Measurements from ENCODE around the gene CPM.

CPM gene

DNA sequence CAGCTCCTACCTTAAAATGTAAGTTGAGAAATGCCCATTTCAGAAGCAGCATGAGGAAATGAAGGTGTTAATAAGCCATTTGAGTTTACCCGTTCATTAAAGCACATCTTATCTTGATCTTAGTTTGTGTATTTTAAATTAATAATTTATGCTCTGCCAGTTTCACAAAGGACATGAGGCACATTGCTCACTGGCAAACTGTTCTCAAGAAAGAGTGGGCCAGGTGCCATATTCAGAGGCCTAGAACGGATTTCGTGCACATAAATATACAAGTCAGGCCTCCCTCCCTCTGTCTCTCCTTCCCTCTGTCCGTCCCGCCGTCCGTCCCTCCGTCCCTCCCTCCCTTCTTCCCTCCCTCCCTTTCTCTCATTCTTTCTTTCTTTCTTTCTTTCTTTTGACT lies 29.5 kb downstream of the CPM start:
- DNase-seq (ENCODE audit: low spot score): no peak
- in situ Hi-C loops (cut with MboI; ENCODE audit: low pct_unique_long_range_greater_than_20kb, low sequenced_read_pairs, unreplicated experiment): no loop called here
- TF ChIP-seq, protein P1, sequence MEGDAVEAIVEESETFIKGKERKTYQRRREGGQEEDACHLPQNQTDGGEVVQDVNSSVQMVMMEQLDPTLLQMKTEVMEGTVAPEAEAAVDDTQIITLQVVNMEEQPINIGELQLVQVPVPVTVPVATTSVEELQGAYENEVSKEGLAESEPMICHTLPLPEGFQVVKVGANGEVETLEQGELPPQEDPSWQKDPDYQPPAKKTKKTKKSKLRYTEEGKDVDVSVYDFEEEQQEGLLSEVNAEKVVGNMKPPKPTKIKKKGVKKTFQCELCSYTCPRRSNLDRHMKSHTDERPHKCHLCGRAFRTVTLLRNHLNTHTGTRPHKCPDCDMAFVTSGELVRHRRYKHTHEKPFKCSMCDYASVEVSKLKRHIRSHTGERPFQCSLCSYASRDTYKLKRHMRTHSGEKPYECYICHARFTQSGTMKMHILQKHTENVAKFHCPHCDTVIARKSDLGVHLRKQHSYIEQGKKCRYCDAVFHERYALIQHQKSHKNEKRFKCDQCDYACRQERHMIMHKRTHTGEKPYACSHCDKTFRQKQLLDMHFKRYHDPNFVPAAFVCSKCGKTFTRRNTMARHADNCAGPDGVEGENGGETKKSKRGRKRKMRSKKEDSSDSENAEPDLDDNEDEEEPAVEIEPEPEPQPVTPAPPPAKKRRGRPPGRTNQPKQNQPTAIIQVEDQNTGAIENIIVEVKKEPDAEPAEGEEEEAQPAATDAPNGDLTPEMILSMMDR (IDR thresholded peaks at IDR 0.05; ENCODE audit: extremely low read depth, insufficient read depth, missing control alignments): no peak

DNA sequence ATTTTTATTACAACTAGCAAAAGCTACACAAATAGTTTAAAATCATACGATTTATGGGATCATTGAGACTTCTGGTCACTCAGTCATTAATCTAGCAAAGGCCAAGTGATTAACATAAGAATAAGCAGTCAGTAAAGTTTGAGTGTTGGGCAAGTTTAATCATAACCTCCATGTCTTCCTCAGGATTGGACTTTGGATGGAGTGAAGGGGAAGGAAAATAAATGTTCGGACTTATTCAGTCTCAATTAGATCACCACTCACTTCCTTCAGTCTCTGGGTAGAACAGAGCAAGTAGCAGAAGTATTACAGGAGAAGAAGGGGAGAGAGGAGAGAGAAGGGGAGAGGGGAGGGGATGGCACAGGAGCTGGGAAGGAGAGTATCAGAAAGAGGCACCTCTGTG lies 31.4 kb downstream of the CPM start:
- in situ Hi-C loops (cut with MboI; ENCODE audit: low pct_unique_long_range_greater_than_20kb, low sequenced_read_pairs, unreplicated experiment): no loop called here
- no peak for DNase-seq (ENCODE audit: low spot score)
- TF ChIP-seq, protein P1 (IDR thresholded peaks at IDR 0.05; ENCODE audit: extremely low read depth, insufficient read depth, missing control alignments): no peak

DNA sequence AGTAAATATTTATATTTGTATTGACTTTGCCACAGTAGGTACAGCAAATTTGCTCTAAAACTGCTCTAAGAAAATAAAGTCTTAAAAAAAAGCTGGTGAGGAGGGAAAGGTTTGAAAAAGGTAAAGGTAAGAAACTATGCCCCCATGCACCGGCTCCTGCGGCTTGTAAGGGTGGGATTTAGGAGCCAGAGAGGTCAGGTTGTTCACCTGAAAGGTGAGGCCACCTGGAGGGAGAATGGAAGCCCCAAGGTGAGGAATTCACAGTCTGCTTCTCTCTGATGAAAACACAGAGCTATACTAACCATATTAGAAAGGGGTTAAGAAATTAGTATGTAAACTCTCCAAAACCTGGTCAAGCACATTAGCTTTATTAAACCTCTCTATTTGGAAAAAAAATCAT lies 31.8 kb downstream of the CPM start:
- in situ Hi-C loops (cut with MboI; ENCODE audit: low pct_unique_long_range_greater_than_20kb, low sequenced_read_pairs, unreplicated experiment): no loop called here
- TF ChIP-seq, protein P1 (IDR thresholded peaks at IDR 0.05; ENCODE audit: extremely low read depth, insufficient read depth, missing control alignments): no peak
- DNase-seq (ENCODE audit: low spot score): no peak

DNA sequence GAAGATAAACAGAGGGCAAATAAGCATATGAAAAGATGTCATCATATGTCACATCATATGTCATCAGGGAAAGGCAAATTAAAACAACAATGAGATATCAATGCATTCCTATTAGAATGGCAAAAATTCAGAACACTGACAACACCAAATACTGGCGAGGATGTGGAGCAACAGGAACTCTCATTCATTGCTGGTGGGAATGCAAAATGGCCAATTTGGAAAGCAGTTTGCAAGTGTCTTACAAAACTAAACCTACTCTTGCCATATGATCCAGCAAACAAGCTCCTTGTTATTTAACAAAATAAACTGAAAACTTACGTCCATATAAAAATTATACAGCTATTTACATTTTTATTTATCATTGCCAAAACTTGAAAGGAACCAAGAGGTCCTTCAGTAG lies 32.7 kb downstream of the CPM start:
- no peak for DNase-seq (ENCODE audit: low spot score)
- in situ Hi-C loops (cut with MboI; ENCODE audit: low pct_unique_long_range_greater_than_20kb, low sequenced_read_pairs, unreplicated experiment): no loop called here
- TF ChIP-seq, protein P1 (IDR thresholded peaks at IDR 0.05; ENCODE audit: extremely low read depth, insufficient read depth, missing control alignments): no peak

DNA sequence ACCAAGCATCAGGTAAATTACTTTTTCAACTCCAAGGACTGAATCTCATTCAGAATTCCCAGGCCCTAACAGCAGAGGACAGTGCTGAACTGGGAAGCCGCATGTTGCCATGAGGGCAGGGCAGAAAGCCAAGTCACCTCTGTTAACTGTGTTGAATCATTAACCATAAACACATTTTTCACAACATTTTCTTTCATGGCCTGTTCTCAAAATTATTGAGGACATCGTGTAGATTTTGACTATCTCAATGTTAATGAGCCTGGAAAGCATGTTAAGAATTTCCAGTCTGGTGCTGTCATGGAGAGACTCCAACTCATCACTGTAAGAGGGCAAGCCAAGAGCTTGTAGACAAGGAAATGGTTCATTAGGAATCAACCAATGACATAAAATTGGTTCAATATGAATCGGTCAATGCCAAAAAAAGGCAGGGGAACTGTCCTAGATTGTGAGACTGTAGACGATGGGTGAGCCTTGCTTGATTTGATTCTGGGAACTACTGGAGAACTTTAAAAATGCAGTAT lies 33.7 kb downstream of the CPM start:
- DNase-seq (ENCODE audit: low spot score): no peak
- TF ChIP-seq, protein P1 (IDR thresholded peaks at IDR 0.05; ENCODE audit: extremely low read depth, insufficient read depth, missing control alignments): no peak

DNA sequence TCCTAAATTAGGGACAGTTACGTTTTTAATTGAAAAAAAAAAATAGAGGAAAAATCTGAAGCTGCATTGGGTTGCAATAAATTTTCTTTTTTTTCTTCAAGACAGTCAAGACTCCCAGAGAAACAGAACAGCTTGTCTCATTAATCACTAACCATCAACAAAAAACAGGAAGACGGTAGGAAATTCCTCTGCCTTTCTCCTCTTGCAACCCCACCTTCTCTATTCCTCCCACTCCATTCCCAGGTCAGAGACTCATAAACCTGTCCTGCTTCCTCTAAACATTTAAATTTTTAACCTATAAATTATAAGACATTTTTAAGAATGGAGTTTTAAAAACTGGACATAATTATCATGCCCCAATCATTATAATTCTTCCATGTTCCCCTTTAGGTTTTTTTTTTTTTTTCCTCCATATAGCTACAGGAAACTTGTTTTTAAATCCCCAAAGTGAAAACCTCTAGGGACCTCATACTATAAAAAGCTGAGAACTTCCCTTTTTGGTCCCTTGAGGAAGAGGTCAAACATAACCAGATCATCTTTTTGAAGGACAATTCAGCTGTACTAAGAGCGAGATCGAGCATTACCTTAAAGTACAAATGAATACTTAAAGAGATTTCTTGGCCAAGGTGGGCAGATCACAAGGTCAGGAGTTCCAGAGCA lies 36.0 kb downstream of the CPM start:
- in situ Hi-C loops (cut with MboI; ENCODE audit: low pct_unique_long_range_greater_than_20kb, low sequenced_read_pairs, unreplicated experiment): no loop called here
- no peak for DNase-seq (ENCODE audit: low spot score)
- TF ChIP-seq, protein P1 (IDR thresholded peaks at IDR 0.05; ENCODE audit: extremely low read depth, insufficient read depth, missing control alignments): no peak

More for the DNA sequence above, 33.7 kb downstream of the CPM start:
- in situ Hi-C loops (cut with MboI; ENCODE audit: low pct_unique_long_range_greater_than_20kb, low sequenced_read_pairs, unreplicated experiment): no loop called here
